ENCODE results near the gene BMPER. TPM values are rescaled to one million over a fixed set of nuclear protein-coding genes. Genes with fewer than 3 reads are reported as not detected.

Gene BMPER
- total and polyA plus RNA-seq, 2 of the 8 experiments (the other 6 are each of a cell fraction or from before 2014, with no cell fraction given): 0.33 to 0.69 TPM

- no peaks in the 10 kb centered on the region for H3K36me3 ChIP-seq (ENCODE audit: control insufficient read depth in 2 of 4, insufficient read depth in 4 of 4, low read length in 3 of 4)
- no peaks in the 10 kb centered on the region for H3K23me2 ChIP-seq (ENCODE audit: low read depth, low read length)
- H2AK5ac ChIP-seq (ENCODE audit: low read depth, low read length): no peak overlapping the region
- H4K91ac ChIP-seq (replicated peaks; ENCODE audit: insufficient read length, low read length): no peak overlapping the region
- H3K9ac ChIP-seq (replicated peaks in 1 of 4; ENCODE audit: extremely low read depth in 1 of 4, low read depth in 3 of 4, low read length in 3 of 4): no peak overlapping the region
- H4K20me1 ChIP-seq (replicated peaks in 1 of 2; ENCODE audit: control insufficient read depth in 1 of 2, insufficient read depth in 2 of 2, low read length in 2 of 2): no peaks in the 10 kb centered on the region
- peaks cover 0 to 9% (median 4%) of the 10 kb centered on the region in 4 experiments; a peak in 6 of 7 replicates for H3K4me1 ChIP-seq (replicated peaks in 1 of 4; ENCODE audit: control insufficient read depth in 3 of 4, insufficient read depth in 4 of 4, low read length in 3 of 4)
- no peak overlapping the region for H3K27ac ChIP-seq (ENCODE audit: low read depth, low read length)
- POLR2A ChIA-PET (ENCODE audit: partially characterized antibody): no interaction called here
- no peak for DNase-seq (ENCODE audit: low read depth in 1 of 2, low spot score in 2 of 2)
- H3K56ac ChIP-seq (replicated peaks; ENCODE audit: insufficient read length, low read depth, low read length): no peak overlapping the region
- no peak overlapping the region for H2AFZ ChIP-seq (ENCODE audit: low read length)
- TF ChIP-seq PHF8 (conservative IDR thresholded peaks at IDR 0.05; ENCODE audit: low read depth, low read length) (no peak), HDAC6 (IDR thresholded peaks at IDR 0.05; ENCODE audit: low read depth, low read length) (no peak), CHD2 (IDR thresholded peaks at IDR 0.05; ENCODE audit: low read length) (no peak)
- H3K18ac ChIP-seq (ENCODE audit: extremely low read depth, low read length): no peak overlapping the region
- H4K8ac ChIP-seq (ENCODE audit: extremely low read depth, insufficient read depth, low read length): no peak overlapping the region
- H3K27me3 ChIP-seq (replicated peaks in 1 of 4; ENCODE audit: control insufficient read depth in 3 of 4, extremely low read depth in 1 of 4, insufficient read depth in 3 of 4, low read length in 3 of 4): no peaks in the 10 kb centered on the region
- no peak overlapping the region for H3K14ac ChIP-seq (ENCODE audit: insufficient read length)
- no peaks in the 10 kb centered on the region for H3K79me2 ChIP-seq (ENCODE audit: control insufficient read depth in 1 of 2, insufficient read depth in 2 of 2, low read length in 2 of 2)
- no peaks in the 10 kb centered on the region for H3K79me1 ChIP-seq (ENCODE audit: low read depth, low read length)
- FAIRE-seq: no peak
- no peak overlapping the region for H3K23ac ChIP-seq (ENCODE audit: insufficient read length)
- CTCF ChIA-PET (ENCODE audit: partially characterized antibody): interaction anchor here (0.8 to 12.3 kb wide), 7 partner anchors 11 to 158 kb away, joined by 3 to 197 read pairs (median 3); no protein-coding TSS in a partner anchor
- H2BK120ac ChIP-seq (replicated peaks; ENCODE audit: low read depth, low read length): no peak overlapping the region
- 79% methylated on average over 4 of the region's 4 CpGs; no CpG with 5 or more reads in 1 of the 2 experiments for WGBS, 2 experiments (ENCODE audit: extremely low coverage in 1 of 2, insufficient coverage in 1 of 2, insufficient read length in 1 of 2, insufficient replicate concordance in 2 of 2, low coverage in 1 of 2, low lambda C conversion rate in 2 of 2, missing lambda C conversion rate in 1 of 2)
- no peak overlapping the region for H2BK5ac ChIP-seq (ENCODE audit: low read depth, low read length)
- H4K5ac ChIP-seq (ENCODE audit: insufficient read length, low read depth, low read length): no peak overlapping the region
- no peak overlapping the region for H3K4ac ChIP-seq (replicated peaks; ENCODE audit: insufficient read length, low read depth, low read length)
- H2BK12ac ChIP-seq (ENCODE audit: low read depth, low read length): no peak overlapping the region
- no peak overlapping the region for H3K4me3 ChIP-seq (ENCODE audit: extremely low read depth in 1 of 4, insufficient read depth in 2 of 4, low read depth in 3 of 4, low read length in 4 of 4)
- H2BK20ac ChIP-seq (ENCODE audit: low read length): no peak overlapping the region
- no peaks in the 10 kb centered on the region for H3K9me3 ChIP-seq (ENCODE audit: insufficient read depth in 2 of 2, low read depth in 1 of 2, low read length in 1 of 2)
- H2BK15ac ChIP-seq (ENCODE audit: low read length): no peak overlapping the region
- H3K4me2 ChIP-seq (ENCODE audit: insufficient read depth in 1 of 2, low read depth in 2 of 2, low read length in 2 of 2): no peak overlapping the region
Observed at GRCh38 chr7:34140066-34140465, 234.7 kb downstream of the BMPER start.

All from H1 (cell line).